HG03159 (cell line): ENCODE measurements around the gene IPO5.
"Not testable (repeated sequence)": the region's sequence is repeated elsewhere in the genome, so short reads cannot be mapped to it uniquely, and the experiment has no call there.

Source experiments
- ATAC-seq: cut with Tn5 transposase; IDR thresholded peaks from one replicate; pipeline ENCODE4 v1.9.1; 2021; ENCODE audit warnings: mild to moderate bottlenecking, moderate library complexity; ENCODE audit not compliant: unreplicated experiment

The IPO5 gene

DNA sequence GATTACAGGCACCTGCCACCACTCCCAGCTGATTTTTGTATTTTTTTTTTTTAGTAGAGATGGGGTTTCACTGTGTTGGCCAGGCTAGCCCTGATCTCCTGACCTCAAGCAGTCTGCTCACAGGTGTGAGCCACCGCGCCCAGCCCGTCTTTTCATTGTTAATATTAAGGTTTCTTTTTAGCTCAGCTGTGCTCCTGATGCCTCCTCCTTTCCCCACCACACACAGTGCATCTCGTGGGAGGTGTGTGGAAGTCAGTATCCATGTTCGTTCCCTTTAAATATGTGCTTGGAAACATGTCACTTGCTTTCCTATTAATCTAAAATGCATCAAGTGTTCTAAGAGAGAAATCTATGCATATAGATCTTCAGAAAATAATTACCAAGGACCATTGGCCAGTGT is 53.5 kb downstream of the IPO5 start:
- no peak for ATAC-seq

DNA sequence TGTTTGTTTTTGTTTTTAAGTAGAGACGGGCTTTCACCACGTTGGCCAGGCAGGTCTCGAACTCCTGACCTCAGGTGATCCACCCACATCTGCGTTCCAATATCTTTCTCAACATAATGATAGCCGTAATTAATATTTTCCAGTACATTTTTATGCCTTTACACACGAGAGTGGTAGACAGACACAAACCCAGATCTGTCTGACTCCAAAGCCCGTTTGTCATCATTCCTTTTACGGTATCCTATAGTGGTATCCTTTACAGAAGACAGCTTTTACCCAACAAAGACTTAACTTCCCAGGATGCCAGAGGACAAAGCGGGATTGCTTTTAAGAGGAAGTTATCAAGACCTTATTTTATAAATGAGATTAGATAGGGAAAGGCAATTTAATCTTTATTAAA is 59.8 kb downstream of the IPO5 start:
- no peak for ATAC-seq

DNA sequence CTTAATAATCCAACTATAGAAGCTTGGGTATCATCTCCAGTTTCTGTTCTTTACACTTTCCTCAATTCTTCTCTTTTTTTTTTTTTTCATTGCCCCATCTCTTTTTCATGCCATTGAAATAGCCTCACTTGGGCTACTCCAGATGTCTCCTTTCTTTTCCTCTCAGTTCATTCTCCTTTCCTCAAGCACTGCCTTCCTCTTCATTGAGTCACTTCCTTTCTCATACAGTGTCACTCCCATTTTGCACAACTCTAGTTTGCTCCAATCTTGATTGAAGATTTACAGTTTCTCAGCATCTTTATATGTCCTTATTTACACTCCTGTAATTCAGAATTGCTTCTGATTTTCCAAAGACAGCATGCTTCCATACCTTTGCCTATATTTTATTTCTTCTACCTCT is 61.3 kb downstream of the IPO5 start:
- no peak for ATAC-seq

DNA sequence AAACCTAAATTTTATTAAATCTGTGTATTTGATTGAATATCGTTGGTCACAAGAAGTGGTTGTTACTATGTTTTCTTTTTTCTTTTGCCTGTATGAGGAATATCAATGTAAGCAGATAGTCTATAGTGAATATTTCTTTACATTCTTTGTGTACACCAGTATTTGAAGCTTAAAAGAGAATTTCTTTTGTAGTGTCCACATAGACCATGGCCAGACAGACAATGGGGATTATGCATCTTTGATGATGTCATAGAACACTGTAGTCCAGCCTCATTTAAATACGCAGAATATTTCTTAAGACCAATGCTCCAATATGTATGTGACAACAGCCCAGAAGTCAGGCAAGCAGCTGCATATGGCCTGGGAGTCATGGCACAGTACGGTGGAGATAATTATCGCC is 64.8 kb downstream of the IPO5 start:
- no peak for ATAC-seq

DNA sequence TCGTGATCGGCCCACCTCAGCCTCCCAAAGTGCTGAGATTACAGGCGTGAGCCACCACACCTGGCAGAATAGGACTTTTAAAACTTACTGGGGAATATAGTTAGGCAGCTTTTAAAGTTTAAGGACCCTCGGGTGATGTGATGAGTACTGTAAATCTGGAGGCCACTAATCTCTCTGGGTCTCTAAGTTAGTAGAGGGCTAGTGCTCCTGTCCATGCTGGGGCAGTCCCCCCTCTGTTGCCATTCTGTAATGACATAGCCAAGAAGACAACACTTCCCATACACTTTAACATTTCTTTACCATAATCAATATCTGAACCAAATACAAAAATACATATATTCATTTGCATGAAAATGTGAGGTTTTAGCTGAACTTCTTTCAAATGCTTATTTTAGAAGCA is 65.7 kb downstream of the IPO5 start:
- ATAC-seq: no peak

DNA sequence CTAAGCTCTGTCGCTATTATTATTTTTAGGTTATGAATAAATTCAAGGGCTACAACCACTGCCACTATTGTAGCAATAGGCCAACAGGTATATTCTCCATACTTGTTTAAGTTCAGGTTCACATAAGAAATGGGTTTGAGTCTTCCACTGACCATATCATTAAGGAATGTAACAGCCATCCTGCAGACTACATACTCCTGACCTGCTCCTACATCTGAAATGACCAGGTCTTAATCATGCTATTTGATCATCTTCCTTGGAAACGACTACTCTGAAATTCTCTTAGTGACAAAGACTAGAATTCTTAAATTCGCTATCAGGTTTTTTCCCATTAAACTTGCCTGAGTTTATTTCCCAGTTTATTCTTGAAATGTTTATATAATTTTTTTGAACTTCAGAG is 66.8 kb downstream of the IPO5 start:
- ATAC-seq: no peak

DNA sequence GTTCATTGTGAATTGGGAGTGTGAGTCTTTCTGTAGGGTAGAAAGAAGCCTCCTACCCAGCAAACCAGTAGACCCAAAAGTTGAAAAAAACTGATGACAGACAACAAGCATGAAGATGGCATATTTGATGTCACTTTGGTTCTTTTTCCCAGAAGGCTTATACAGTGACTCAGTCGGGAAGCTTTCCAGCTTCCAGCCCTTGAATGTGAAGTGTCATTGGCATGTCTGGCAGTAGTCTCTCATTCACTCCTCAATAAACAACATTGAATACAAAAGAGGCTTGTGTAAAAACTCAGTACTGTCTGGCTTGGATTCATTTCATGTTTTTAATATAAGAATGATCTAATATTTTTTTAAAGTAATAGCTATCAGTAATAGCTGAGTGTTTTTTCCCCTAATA is 68.7 kb downstream of the IPO5 start:
- no peak for ATAC-seq

DNA sequence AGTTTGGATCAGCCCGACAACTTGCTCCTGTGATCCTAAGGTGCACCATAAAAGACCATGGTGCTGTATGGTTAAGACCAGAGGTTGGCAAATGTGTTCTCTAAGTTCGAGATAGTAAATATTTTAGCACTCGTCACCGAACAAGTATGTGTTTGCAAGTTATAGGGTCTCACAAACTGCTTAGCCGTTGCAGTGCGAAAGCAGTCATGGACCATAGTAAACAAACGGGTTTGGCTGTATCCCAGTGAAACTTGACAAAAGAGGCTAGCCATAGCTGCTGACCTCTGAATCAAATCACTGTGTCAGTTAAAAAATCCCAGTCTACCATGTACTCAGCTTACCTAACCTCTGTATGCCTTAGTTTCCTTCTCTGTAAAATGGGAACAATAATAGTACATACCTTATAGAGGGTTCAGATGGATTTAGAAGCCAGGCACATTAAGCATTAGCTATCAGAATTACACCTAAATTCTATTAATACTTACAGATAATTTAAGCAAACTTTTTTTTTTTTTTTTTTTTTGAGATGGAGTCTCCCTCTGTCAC is 72.1 kb downstream of the IPO5 start:
- ATAC-seq: no peak

DNA sequence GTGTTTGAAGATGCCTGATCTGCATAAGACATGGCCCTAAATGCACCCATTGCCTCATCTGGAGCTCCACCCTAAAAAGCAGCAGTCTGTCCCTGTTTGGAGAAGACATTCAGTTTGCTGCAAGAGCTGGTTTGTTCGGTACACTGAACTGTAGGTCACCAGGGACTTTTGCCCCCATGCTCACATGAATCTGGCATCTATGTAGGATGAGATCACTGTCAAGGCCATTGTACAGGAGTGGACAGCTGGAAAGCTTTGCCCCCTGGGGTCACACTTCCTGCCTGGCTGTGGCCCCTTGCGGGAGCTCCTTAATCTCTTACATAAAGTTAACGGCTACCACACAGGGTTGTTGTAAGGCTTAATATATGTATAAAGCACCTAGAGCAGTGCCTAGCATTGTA is 73.0 kb downstream of the IPO5 start:
- ATAC-seq: no peak

DNA sequence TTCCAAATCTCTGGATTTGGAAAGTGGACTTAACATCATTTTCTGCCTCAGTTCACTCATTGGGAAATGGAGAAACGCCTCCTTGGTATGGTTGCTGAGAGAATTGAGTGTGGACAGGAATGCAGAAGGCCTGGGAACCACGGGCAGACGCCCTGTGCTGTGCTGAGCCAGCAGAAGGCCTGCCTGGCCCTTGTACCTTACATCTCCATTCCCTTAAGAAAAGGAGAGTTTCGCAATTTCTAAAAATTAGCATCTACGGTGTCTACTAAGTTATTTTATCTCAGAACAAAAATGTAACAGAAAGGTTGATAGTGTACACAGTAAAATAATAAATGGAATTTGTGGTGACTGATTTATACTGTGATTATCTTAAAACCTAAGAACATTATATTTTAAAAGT is 78.7 kb downstream of the IPO5 start:
- ATAC-seq: no peak

DNA sequence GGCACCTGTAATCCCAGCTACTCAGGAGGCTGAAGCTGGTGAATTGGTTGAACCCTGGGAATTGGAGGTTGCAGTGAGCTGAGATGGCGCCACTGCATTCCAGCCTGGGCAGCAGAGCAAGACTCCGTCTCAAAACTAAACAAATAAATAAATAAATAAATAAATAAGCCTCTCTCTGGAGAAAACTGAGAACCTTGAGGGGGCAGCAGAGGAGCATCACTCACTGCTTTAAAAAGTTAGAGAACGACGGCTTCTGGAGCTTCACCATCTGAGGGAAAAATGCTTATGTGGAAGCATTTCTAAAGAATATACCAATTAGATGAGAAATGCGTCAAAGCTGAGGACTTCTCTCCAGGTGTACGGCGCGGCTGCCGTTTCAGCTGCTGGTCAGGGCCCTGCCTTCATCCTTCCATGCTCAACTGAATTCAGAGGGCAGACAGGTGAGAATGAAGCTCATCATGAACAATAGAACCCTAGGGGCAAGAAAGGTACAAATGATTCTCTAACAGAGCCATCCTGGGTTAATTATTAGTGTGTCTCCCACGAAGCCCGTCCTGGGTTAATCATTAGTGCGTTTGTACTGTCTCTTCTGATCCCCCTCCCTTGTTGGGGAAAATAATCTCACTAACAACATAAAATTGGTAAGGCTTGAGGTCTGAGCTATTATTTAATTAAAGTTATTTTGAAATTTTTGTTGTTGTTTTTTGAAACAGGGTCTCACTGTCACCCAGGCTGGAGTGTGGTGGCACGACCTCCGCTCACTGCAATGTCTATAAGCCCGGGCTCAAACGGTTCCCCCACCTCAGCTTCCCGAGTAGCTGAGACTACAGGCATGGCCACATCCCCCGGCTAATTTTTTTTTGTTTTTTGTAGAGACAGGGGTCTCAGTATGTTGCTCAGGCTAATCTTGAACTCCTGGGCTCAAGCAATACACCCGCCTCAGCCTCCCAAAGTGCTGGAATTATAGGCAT is 80.1 kb downstream of the IPO5 start:
- no peak for ATAC-seq

DNA sequence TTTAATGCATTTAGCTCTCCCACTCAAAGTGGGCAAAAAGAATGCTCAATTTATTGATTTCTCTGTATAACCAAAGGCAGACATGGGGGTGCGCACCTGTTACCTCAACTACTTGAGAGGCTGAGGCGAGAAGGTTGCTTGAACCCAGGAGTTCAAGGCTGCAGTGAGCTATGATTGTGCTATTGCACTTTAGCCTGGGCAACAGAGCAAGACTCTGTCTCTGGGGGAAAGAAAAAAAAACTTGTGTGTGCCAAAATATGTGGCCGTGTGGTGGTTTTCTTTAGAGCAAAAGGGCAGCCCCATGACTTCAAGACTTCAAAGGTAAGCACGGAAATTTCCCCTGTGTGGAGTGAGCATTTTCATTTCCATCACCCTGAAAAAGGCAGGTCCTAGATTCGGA is 81.9 kb downstream of the IPO5 start:
- no peak for ATAC-seq

DNA sequence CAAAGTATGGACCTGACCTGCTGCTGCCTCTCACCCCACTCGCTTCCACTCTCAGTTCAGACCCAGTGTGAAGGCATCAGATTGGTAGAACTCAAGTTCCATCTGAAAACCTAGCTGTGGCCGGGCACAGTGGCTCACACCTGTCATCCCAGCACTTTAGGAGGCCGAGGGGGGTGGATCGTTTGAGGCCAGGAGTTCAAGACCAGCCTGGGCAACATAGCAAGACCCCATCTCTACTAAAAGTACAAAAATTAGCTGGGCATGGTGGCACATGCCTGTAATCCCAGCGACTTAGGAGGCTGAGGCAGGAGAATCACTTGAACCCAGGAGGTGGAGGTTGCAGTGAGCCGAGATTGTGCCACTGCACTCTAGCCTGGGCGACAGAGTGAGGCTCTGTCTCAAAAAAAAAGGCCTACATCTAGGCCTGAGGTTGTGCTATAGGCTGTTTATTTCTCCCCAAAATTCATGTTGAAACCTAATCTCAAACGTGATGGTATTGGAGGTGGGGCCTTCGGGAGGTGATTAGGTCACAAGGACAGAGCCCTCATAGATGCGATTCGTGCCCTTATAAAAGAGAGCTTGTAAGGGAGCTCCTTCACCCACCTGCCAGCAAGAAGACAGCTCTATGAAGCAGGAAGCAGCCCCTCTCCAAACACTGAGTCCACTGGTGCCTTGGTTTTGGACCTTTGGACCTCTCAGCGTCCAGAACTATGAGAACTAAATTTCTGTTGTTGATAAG is 83.3 kb downstream of the IPO5 start:
- ATAC-seq: not testable (repeated sequence)

DNA sequence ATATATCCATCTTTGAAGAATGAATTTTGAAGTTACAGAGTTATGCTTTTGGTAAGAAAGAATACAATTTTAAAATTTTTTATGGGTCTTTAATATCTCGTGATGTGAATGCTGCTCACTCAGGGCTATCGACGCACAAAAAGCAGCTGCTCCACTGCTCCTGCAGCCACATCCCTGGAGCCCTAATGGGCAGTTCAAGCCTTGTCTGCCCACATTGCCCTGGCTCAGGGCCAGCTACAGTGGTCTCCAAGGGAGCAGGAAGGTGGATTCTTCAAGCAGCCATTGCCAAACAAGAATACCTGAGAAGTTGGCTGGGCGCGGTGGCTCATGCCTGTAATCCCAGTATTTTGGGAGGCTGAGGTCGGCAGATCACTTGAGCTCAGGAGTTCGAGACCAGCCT is 85.8 kb downstream of the IPO5 start:
- ATAC-seq: no peak

DNA sequence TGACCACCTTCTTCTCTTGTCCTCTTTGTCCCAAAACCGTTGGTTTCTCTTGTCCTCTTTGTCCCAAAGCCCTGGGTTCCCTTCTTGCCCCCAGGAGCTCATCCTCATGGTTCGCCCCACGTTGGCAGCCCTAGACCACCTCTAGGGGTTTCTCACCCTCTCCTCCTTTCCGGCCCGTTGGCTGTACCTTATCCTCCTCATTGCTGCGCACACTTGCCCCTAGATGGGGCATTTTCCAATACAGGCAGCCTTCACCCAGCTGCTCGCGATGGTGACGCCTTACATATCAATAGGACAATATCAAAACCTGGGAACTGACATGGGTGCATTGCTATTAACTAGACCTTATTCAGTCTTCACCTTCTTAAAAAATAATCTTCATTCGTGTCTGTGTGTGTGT is 86.5 kb downstream of the IPO5 start:
- no peak for ATAC-seq

DNA sequence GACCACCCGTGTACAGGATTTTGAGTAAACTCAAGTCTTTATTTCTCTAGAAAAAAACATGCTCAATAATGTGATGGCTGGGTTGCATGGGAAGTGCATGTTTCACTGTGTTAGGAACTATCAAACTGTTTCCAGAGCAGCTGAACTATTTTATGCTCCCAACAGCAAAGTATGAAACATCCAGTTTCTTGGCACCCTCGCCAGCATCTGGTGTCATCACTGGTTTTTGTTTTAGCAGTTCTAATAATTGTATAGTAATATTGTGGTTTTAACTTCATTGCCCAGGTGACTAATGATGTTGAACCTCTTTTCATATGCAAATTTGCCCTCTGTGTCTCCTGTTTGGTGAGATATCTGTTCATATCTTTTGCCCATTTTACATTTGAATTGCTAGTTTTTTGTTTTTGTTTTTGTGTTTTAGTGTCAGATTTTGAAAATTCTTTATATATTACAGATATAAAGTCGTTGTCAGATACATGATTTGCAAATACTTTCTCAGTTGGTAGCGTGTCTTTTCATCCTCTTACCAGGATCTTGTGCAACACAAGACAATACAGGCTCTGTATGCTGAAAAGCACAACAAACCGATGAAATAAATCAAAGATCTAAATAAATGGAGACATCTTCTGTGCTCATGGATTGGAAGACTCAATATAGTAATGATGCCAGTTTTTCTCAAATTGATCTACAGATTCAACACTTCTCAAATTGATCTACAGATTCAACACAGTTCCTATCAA is 87.8 kb downstream of the IPO5 start:
- no peak for ATAC-seq

DNA sequence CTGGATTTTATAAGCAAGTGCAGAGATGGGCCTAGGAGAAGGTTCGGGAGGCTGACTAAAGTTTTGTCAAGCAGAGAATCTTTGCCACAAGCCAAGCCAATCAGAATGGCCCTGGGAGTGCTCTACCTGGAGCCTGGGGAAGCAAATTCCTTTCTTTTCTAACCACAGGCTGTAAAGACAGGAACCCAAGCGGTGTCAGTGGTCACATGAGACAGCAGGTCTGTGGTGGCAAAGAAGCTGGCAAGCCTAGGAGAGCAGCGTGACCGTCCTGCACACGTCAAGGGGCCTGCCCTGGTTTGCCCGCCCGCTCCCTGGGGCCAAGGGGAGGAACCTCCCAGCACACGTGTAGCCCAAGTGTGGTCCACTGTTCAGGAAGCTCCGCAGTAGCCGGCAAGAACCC is 90.8 kb downstream of the IPO5 start:
- no peak for ATAC-seq

DNA sequence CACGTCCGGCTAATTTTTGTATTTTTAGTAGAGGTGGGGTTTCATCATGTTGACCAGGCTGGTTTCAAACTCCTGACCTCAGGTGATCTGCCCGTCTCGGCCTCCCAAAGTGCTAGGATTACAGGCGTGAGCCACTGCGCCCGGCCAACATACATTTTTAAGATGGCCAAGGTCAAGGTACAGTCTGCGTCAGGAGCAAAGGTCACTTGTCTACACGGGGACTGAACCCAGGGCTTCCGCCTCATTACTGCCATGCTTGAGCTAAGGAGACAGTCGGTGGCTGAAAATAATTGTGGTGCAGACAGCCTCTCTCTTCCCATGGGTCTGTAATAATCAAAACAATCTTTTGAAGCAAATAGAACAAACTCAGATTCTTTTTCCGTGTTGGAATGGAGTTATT is 94.3 kb downstream of the IPO5 start:
- ATAC-seq: not testable (repeated sequence)

DNA sequence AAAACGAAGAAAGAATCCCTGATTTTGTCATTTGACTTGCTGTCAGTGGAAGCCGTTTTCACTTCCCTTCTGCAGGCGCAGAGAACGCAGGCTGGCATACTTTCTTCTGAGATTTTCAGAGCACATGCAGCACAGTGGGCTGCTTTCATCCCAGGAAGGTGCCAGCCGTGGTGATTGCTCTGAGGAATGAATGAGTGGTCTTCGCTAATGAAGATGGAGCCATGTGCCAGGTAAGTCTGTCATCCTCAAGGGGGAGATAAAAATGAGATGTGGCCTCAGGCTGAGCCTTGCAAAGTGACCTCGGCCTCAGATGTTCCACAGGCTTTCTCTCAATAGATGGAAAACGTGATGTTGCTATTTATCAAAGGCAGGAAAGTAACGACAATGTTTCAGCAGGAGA is 94.8 kb downstream of the IPO5 start:
- ATAC-seq: no peak

DNA sequence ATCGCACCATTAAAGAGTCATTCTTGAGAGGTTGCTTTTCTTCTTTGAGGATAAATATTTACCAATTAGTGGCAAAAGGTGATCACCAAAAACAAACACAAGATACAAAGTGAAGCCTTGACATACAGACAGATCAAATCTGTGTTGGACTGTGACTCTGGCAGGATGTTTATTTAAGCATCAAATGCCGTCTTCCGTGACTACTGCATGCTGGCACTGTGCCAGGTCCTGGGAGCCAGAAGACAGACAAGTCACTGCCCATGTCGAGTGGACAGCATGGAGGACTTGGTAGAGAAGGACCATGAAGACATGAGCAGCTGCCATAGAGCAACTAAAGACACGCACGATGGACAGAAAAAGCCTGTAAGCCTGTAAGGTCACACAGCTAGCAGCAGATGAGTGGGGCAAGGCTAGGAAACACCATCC is 96.6 kb downstream of the IPO5 start:
- no peak for ATAC-seq

DNA sequence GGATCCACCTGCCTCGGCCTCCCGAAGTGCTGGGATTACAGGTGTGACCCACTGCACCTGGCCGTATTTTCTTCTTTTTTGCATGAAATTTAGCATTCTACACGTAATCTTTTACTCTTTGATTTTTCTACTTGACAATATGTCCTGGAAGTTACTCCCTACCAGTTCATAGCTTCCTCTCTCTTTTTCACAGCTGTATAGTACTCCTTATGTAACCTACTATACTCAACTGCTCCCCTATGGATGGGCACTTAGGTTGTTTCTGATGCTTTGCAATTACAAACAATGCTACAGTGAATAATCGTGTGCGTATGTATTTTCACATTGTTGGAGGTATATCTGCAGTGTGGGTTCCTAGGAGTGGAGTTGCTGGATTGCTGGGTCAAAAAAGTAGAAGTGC is 98.9 kb downstream of the IPO5 start:
- ATAC-seq: no peak
